Activated CD8-positive, alpha-beta T cell treated with anti-CD3 and anti-CD28 coated beads, Interleukin-2, amount 10 ng/mL, durations not matched to agents 7 days and 5 days (primary cell): ENCODE measurements around the gene CALM1. TPM values are rescaled to one million over a fixed set of nuclear protein-coding genes. Genes with fewer than 3 reads are reported as not detected.

Experiments used
- ATAC-seq: fragments of 150-1000 bp; cut with Tn5 transposase; one replicate; pipeline ENCODE4 v1.10.0; 2021; ENCODE audit warnings: moderate library complexity
- CTCF ChIA-PET: fragments of 350-600 bp; sonication (Branson Sonifier 250); formaldehyde crosslinking; loops from one replicate; lab custom pipeline; 2021; ENCODE audit warnings: antibody characterized with exemption; lab: Charles Lee
- POLR2A ChIA-PET: fragments of 350-600 bp; sonication (Branson Sonifier 250); formaldehyde crosslinking; loops from one replicate; lab custom pipeline; 2021; ENCODE audit warnings: antibody characterized with exemption; lab: Charles Lee
- DNase-seq: peaks from one replicate; pipeline ENCODE4 v3.0.0-alpha.2; 2020
- H3K27ac Mint-ChIP-seq: one replicate; pipeline ENCODE4 v1.8.0; 2021; ENCODE audit warnings: mild to moderate bottlenecking, mixed read lengths
- H3K27me3 Mint-ChIP-seq: one replicate; pipeline ENCODE4 v1.8.0; 2021; ENCODE audit warnings: low read depth, mixed read lengths
- H3K36me3 Mint-ChIP-seq: one replicate; pipeline ENCODE4 v1.8.0; 2021; ENCODE audit warnings: low read depth, mixed read lengths
- H3K4me1 Mint-ChIP-seq: one replicate; pipeline ENCODE4 v1.8.0; 2021; ENCODE audit warnings: low read depth, mixed read lengths
- H3K4me3 Mint-ChIP-seq: one replicate; pipeline ENCODE4 v1.8.0; 2021; ENCODE audit warnings: mild to moderate bottlenecking, mixed read lengths
- H3K9me3 Mint-ChIP-seq: one replicate; pipeline ENCODE4 v1.8.0; 2022; ENCODE audit warnings: mixed read lengths; ENCODE audit not compliant: insufficient read depth
- total RNA-seq, 2 experiments: library from RNA; stranded (reverse); gene quantifications; one replicate each; pipeline ENCODE4 v1.2.3, GENCODE V29; 2021

The CALM1 gene
- total RNA-seq, 2 experiments from 2014 or later, result 788 to 821 TPM

DNA sequence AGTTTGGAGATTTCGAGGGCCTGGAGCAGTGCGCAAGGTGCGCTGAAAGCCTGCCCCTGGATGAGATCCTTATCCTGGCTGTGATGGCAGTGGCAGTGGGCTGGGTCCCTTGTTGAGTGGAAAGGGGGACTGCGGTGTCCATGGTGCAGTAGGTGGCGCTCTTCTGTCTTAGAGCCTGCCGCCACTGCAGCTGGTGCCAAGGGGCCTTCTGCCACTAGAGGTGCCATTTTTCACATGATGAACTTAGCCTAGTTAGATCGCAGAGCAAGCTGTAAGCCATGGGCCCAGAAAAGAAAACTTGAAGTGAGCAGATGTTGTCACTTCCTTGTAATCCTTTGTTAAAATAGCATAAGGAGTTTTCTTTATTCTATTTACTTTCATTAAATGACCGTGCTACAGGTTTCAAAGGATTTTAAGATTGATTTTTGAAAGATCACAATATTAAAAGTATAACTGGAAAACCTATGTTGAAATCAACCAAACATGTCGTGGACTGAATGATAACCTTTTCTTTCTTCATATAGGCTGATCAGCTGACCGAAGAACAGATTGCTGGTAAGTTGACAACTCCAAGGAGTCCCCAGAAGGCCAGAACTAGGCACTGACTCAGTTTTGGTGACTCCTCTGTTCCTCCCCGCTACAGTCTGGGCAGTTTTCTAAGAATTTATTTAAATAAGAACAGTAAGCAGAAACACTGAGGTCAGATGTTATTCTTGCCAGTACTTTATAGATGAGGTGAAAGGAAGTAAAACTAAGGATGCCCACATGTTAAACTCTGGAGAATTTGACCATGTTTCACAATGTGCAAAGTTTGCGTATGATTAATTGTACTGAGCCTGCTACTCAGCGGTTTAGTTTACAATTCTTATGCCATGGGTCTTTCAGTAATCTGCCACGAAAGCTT, 3.0 kb downstream of the CALM1 start:
- peak overlapping the region; percentile 92 for H3K4me3 Mint-ChIP-seq
- H3K27ac Mint-ChIP-seq, result peak overlapping the region; percentile 97
- no peaks in the 10 kb centered on the region for H3K9me3 Mint-ChIP-seq
- ChIA-PET CTCF (interaction anchor here (0.5 to 7.2 kb wide), 38 partner anchors 9 to 715 kb away, joined by 3 to 83 read pairs (median 4); partner anchors contain the start of genes NRDE2 and PSMC1), POLR2A (interaction anchor here (0.7 to 6.6 kb wide), 6 partner anchors 9 to 900 kb away, joined by 3 to 87 read pairs (median 6); partner anchors contain the start of gene PSMC1)
- peaks cover 68% of the 10 kb centered on the region for H3K36me3 Mint-ChIP-seq
- H3K27me3 Mint-ChIP-seq, result no peaks in the 10 kb centered on the region
- DNase-seq (peak; percentile 93), ATAC-seq (peak; percentile 52)
- H3K4me1 Mint-ChIP-seq, result peaks cover 47% of the 10 kb centered on the region

DNA sequence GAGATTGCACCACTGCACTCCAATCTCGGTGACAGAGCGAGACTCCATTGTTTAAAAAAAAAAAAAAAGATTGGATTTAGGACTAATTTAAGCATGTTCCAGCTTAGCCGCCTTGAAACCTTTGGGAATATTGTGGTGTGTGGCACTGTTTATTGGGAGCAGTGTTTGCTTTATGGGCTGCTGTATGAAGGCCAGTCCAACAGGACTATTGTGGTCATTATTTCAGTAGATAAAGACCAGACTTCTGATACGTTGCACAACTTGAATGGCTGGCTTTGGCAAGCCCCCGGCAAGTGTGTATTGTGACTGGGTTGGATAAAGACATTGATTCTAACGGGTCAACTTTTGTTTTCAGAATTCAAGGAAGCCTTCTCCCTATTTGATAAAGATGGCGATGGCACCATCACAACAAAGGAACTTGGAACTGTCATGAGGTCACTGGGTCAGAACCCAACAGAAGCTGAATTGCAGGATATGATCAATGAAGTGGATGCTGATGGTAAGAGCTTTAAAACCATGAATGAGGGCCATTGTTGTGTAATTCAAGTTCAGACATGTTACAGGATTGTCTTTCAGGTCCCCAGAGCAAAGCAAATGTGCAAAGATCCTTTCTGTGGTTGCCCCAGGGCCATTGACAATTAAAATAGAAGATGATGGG, 4.2 kb downstream of the CALM1 start:
- Mint-ChIP-seq H3K27ac (peak overlapping the region; percentile 32), H3K4me1 (peaks cover 51% of the 10 kb centered on the region), H3K4me3 (peak overlapping the region; percentile 92), H3K27me3 (no peaks in the 10 kb centered on the region), H3K36me3 (peaks cover 81% of the 10 kb centered on the region), H3K9me3 (no peaks in the 10 kb centered on the region)
- CTCF ChIA-PET, result interaction anchor here (0.8 to 7.2 kb wide), 11 partner anchors 11 to 738 kb away, joined by 3 to 83 read pairs (median 10); partner anchors contain the start of gene NRDE2
- POLR2A ChIA-PET, result interaction anchor here (0.9 to 6.6 kb wide), 3 partner anchors 8 to 289 kb away, joined by 3 to 87 read pairs (median 7); no protein-coding TSS in a partner anchor
- no peak for DNase-seq
- ATAC-seq, result no peak

GRCh38 chr14:90402016-90402415, 5.2 kb downstream of the CALM1 start:
- ChIA-PET CTCF (interaction anchor here (1.0 to 7.2 kb wide), 5 partner anchors 20 to 357 kb away, joined by 4 to 83 read pairs (median 5); no protein-coding TSS in a partner anchor), POLR2A (interaction anchor here (0.9 to 6.6 kb wide), 3 partner anchors 19 to 447 kb away, joined by 3 to 87 read pairs (median 3); partner anchors contain the start of gene TDP1)
- H3K27me3 Mint-ChIP-seq, result no peaks in the 10 kb centered on the region
- peaks cover 90% of the 10 kb centered on the region for H3K36me3 Mint-ChIP-seq
- H3K4me1 Mint-ChIP-seq, result peaks cover 50% of the 10 kb centered on the region
- DNase-seq, result peak; percentile 67
- H3K9me3 Mint-ChIP-seq, result no peaks in the 10 kb centered on the region
- peak overlapping the region; percentile 44 for H3K4me3 Mint-ChIP-seq
- no peak for ATAC-seq
- H3K27ac Mint-ChIP-seq, result peak overlapping the region; percentile 76

DNA sequence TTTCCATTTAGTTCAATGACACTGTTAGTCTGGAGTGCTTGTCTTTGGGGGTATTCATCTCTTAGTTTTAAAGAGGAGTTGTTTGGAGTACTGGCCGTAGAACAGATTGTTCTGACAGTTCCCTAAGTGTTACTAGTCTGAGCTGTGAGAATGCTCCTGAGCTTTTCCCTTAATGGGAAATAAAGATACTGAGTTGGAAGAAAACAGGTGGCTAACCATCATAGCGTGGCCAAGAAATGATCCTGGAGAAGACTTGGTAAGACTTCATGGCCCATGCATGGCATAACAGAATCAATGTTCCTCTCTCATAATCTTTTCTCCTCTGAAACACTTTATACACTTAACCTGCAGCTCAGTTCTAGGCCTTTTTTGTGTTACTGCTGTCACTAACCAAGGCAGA, 6.2 kb downstream of the CALM1 start:
- H3K9me3 Mint-ChIP-seq, result no peaks in the 10 kb centered on the region
- DNase-seq, result no peak
- CTCF ChIA-PET, result interaction anchor here (1.0 to 7.2 kb wide), 5 partner anchors 11 to 356 kb away, joined by 4 to 83 read pairs (median 5); no protein-coding TSS in a partner anchor
- H3K4me1 Mint-ChIP-seq, result peaks cover 50% of the 10 kb centered on the region
- no peak for ATAC-seq
- no peak overlapping the region for H3K4me3 Mint-ChIP-seq
- peak overlapping the region; percentile 28 for H3K27ac Mint-ChIP-seq
- peaks cover 90% of the 10 kb centered on the region for H3K36me3 Mint-ChIP-seq
- POLR2A ChIA-PET, result interaction anchor here (1.0 to 6.6 kb wide), 2 partner anchors 20 to 448 kb away, joined by 3 to 87 read pairs; partner anchors contain the start of gene TDP1
- H3K27me3 Mint-ChIP-seq, result no peaks in the 10 kb centered on the region

- ChIA-PET POLR2A (interaction anchor here (0.7 to 2.0 kb wide), 3 partner anchors 8 to 164 kb away, joined by 3 to 6 read pairs (median 4); partner anchors contain the start of gene CALM1), CTCF (interaction anchor here (7.2 kb wide), 1 partner anchor 293 kb away, joined by 83 read pairs; no protein-coding TSS in a partner anchor)
- DNase-seq, result no peak
- H3K4me3 Mint-ChIP-seq, result no peak overlapping the region
- peaks cover 44% of the 10 kb centered on the region for H3K4me1 Mint-ChIP-seq
- H3K9me3 Mint-ChIP-seq, result no peaks in the 10 kb centered on the region
- H3K27ac Mint-ChIP-seq, result peak overlapping the region; percentile 60
- H3K27me3 Mint-ChIP-seq, result no peaks in the 10 kb centered on the region
- ATAC-seq, result no peak
- H3K36me3 Mint-ChIP-seq, result peaks cover 75% of the 10 kb centered on the region
These were observed 8.3 kb downstream of the CALM1 start for GRCh38 chr14:90405101-90405500.

DNA sequence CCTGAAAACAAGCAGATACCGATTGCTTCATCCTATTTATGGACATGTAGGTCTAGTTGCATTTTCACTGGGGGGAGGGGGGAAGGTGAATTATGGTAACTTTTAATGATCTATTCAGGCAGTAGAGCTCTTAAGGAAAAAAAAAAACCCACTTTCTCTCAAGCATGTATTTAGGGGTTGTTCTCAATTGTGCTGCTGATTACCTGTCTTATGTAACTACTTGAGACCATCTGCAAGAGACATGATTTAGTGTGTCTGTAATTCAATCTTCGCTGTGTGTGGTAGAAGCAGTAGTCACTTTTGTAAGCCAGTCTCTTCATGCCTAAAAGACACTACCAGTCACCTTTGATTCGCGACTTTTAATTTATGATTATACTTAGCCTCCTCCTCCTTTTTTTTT, 8.9 kb downstream of the CALM1 start:
- Mint-ChIP-seq H3K4me3 (no peak overlapping the region), H3K27ac (peak overlapping the region; percentile 78), H3K4me1 (peaks cover 37% of the 10 kb centered on the region), H3K9me3 (no peaks in the 10 kb centered on the region), H3K27me3 (no peaks in the 10 kb centered on the region), H3K36me3 (peaks cover 68% of the 10 kb centered on the region)
- DNase-seq, result no peak
- ChIA-PET CTCF (interaction anchor here (0.7 kb wide), 1 partner anchor 113 kb away, joined by 3 read pairs; no protein-coding TSS in a partner anchor), POLR2A (interaction anchor here (1.1 to 2.0 kb wide), 3 partner anchors 9 to 165 kb away, joined by 3 to 6 read pairs (median 3); partner anchors contain the start of gene CALM1)
- no peak for ATAC-seq

DNA sequence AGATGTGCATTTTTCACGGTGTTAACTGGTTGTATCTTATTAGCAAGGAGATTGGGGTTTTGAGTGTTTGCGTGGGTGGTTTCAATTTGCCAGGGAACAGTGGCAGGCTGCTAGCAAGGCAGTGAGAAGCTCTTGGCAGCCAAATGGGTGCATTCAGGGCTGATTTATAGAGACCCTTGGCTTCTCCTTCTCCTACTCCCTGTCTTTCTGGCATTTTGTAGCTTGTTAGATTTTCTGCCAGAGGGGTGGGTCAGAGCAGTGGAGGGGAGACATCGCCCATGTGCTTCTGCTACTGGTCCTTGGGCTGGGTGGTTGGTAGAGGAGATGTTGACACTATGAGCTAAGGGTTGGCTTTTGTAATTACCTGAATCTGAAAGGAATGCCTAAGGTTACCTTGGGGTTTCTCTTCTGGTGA, 9.6 kb downstream of the CALM1 start:
- peaks cover 62% of the 10 kb centered on the region for H3K36me3 Mint-ChIP-seq
- CTCF ChIA-PET, result interaction anchor here (0.7 kb wide), 2 partner anchors 35 to 112 kb away, joined by 3 read pairs; no protein-coding TSS in a partner anchor
- ATAC-seq (no peak), DNase-seq (no peak)
- H3K4me1 Mint-ChIP-seq, result peaks cover 31% of the 10 kb centered on the region
- peak overlapping the region; percentile 78 for H3K27ac Mint-ChIP-seq
- POLR2A ChIA-PET, result interaction anchor here (1.1 to 2.0 kb wide), 2 partner anchors 10 to 23 kb away, joined by 3 to 6 read pairs; partner anchors contain the start of gene CALM1
- H3K27me3 Mint-ChIP-seq, result no peaks in the 10 kb centered on the region
- no peak overlapping the region for H3K4me3 Mint-ChIP-seq
- no peaks in the 10 kb centered on the region for H3K9me3 Mint-ChIP-seq

- Mint-ChIP-seq H3K4me3 (no peak overlapping the region), H3K27ac (no peak overlapping the region), H3K36me3 (peaks cover 54% of the 10 kb centered on the region), H3K4me1 (peaks cover 22% of the 10 kb centered on the region), H3K27me3 (no peaks in the 10 kb centered on the region), H3K9me3 (no peaks in the 10 kb centered on the region)
- POLR2A ChIA-PET, result interaction anchor here (0.5 to 1.6 kb wide), 3 partner anchors 26 to 362 kb away, joined by 3 to 7 read pairs (median 5); no protein-coding TSS in a partner anchor
- ATAC-seq (no peak), DNase-seq (no peak)
- CTCF ChIA-PET, result no interaction called here
These were observed 10.4 kb downstream of the CALM1 start for GRCh38 chr14:90407230-90407629.

- DNase-seq, result no peak
- Mint-ChIP-seq H3K36me3 (peaks cover 39% of the 10 kb centered on the region), H3K4me3 (no peak overlapping the region), H3K27me3 (no peaks in the 10 kb centered on the region), H3K9me3 (no peaks in the 10 kb centered on the region), H3K4me1 (peaks cover 12% of the 10 kb centered on the region), H3K27ac (no peak overlapping the region)
- ChIA-PET POLR2A (interaction anchor here (0.9 to 1.7 kb wide), 4 partner anchors 8 to 27 kb away, joined by 5 to 7 read pairs (median 6); no protein-coding TSS in a partner anchor), CTCF (interaction anchor here (2.5 kb wide), 1 partner anchor 9 kb away, joined by 10 read pairs; no protein-coding TSS in a partner anchor)
- ATAC-seq, result no peak
These were observed 11.9 kb downstream of the CALM1 start for GRCh38 chr14:90408713-90409112.

DNA sequence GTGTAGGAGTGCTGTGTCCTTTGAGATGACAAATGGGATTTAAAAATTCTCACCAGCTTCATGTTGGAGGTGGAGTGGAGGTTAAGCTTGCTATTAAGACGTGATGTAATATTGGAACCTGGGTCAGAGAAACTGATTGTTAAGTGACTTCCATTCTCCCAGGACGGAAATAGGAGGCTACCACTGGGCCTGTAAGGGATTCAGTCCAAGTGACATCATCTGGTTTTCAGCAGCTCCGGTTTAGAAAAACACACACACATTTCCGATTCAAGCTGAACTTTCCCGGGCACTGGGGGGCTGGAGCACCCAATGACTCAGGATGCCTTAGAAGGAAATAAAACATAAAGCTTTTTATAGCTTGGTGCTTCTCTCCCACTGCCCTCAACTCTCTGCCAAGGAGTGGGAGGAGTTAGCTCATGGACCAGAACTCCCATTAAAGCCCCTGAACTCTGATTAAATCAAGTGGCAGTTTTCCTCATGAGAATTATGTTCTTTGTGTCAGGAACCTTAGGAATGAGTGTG, 12.4 kb downstream of the CALM1 start:
- H3K27ac Mint-ChIP-seq, result no peak overlapping the region
- DNase-seq, result no peak

More for the DNA sequence above, 12.4 kb downstream of the CALM1 start:
- Mint-ChIP-seq H3K9me3 (no peaks in the 10 kb centered on the region), H3K4me1 (peaks cover 8% of the 10 kb centered on the region), H3K4me3 (no peak overlapping the region), H3K27me3 (no peaks in the 10 kb centered on the region), H3K36me3 (peaks cover 33% of the 10 kb centered on the region)
- peak; percentile 2 for ATAC-seq
- CTCF ChIA-PET, result interaction anchor here (2.5 kb wide), 1 partner anchor 10 kb away, joined by 10 read pairs; no protein-coding TSS in a partner anchor
- POLR2A ChIA-PET, result interaction anchor here (0.6 to 1.7 kb wide), 4 partner anchors 9 to 388 kb away, joined by 3 to 7 read pairs (median 6); no protein-coding TSS in a partner anchor
